GM12878 (cell line): ENCODE data around the gene SCIN. TPM values are rescaled to one million over a fixed set of nuclear protein-coding genes. Genes with fewer than 3 reads are reported as not detected.

ENCODE experiments used
- ATAC-seq: fragments of 200-7000 bp; cut with Tn5 transposase; 3 replicates; pipeline ENCODE4 v1.9.1; 2020; ENCODE audit warnings: mild to moderate bottlenecking, moderate library complexity
- BruUV-seq: library from RNA; stranded (reverse); fragments of 400-500 nt; replicated peaks from 2 replicates; lab custom pipeline; 2021; lab: Mats Ljungman, UMichigan
- CTCF ChIA-PET: fragments of 300-600 bp; sonication (Branson Sonifier 250); formaldehyde crosslinking; extraction: SDS; loops from one replicate; lab custom pipeline; 2021; ENCODE audit warnings: inconsistent platforms; lab: Yijun Ruan, JAX
- POLR2A ChIA-PET: fragments of 350-600 bp; formaldehyde crosslinking; extraction: SDS; loops from one replicate; lab custom pipeline; 2021; ENCODE audit warnings: inconsistent platforms; lab: Charles Lee
- RAD21 ChIA-PET: fragments of 300-600 bp; sonication (Branson Sonifier 250); formaldehyde crosslinking; loops from one replicate; lab custom pipeline; 2023; ENCODE audit warnings: antibody characterized with exemption; ENCODE audit not compliant: unreplicated experiment; lab: Charles Lee
- SMC1A ChIA-PET: fragments of 300-600 bp; sonication (Branson Sonifier 250); formaldehyde crosslinking; loops from one replicate; lab custom pipeline; 2023; ENCODE audit not compliant: unreplicated experiment, uncharacterized antibody; lab: Charles Lee
- DNase-seq: peaks from one replicate; pipeline ENCODE4 v3.0.0-alpha.2; 2011; ENCODE audit warnings: low read depth, low spot score
- FAIRE-seq: peaks from 3 replicates; lab custom pipeline; 2011; peaks lifted over from hg19 to GRCh38; lab: Jason Lieb, UNC
- H2AFZ ChIP-seq: 2 replicates; pipeline ENCODE4 v1.6.0; 2011; ENCODE audit warnings: low read depth, low read length, control low read depth; ENCODE audit not compliant: control insufficient read depth
- H3K27ac ChIP-seq: 2 replicates; pipeline ENCODE4 v1.5.1; 2011; ENCODE audit warnings: control low read depth; ENCODE audit not compliant: control insufficient read depth, insufficient read depth
- H3K27me3 ChIP-seq, 2 experiments: replicated peaks in 1 of 2; 2 replicates each; pipeline versions ENCODE4 v1.6.0 to v1.6.1; 2011; ENCODE audit warnings: low read length in 1 of 2; ENCODE audit not compliant: control insufficient read depth in 2 of 2, insufficient read depth in 2 of 2
- H3K36me3 ChIP-seq, 2 experiments: 2 replicates each; pipeline ENCODE4 v1.5.1; 2011; ENCODE audit warnings: low read length in 1 of 2; ENCODE audit not compliant: control insufficient read depth in 2 of 2, insufficient read depth in 2 of 2
- H3K4me1 ChIP-seq: 2 replicates; pipeline ENCODE4 v1.6.1; 2011; ENCODE audit warnings: mild to moderate bottlenecking, low read length, moderate library complexity, mixed read lengths; ENCODE audit not compliant: control insufficient read depth, insufficient read depth
- H3K4me2 ChIP-seq: 2 replicates; pipeline ENCODE4 v1.6.0; 2011; ENCODE audit warnings: control low read depth; ENCODE audit not compliant: control insufficient read depth, insufficient read depth
- H3K4me3 ChIP-seq: fragments of 200-600 bp; sonication (generic); 2 replicates; pipeline ENCODE4 v1.5.1; 2016
- H3K79me2 ChIP-seq: 2 replicates; pipeline ENCODE4 v1.6.0; 2011; ENCODE audit warnings: low read length; ENCODE audit not compliant: control insufficient read depth, insufficient read depth
- H3K9ac ChIP-seq: 2 replicates; pipeline ENCODE4 v1.8.0; 2011; ENCODE audit warnings: low read length, control low read depth, mixed read lengths; ENCODE audit not compliant: control insufficient read depth, insufficient read depth
- H3K9me3 ChIP-seq: replicated peaks from 3 replicates; pipeline ENCODE4 v1.5.1; 2011; ENCODE audit warnings: mild to moderate bottlenecking, low read length; ENCODE audit not compliant: control insufficient read depth, insufficient read depth
- H4K20me1 ChIP-seq: 2 replicates; pipeline ENCODE4 v1.6.0; 2011; ENCODE audit not compliant: control insufficient read depth, insufficient read depth
- ASH2L ChIP-seq: fragments of 300-600, 200-600 bp; sonication (generic); IDR thresholded peaks from 2 replicates; pipeline ENCODE4 v1.6.1; 2017; ENCODE audit warnings: low read depth, mild to moderate bottlenecking, borderline replicate concordance
- CHD2 ChIP-seq: IDR thresholded peaks from 2 replicates; pipeline ENCODE4 v1.6.1; 2011; ENCODE audit warnings: low read depth, low read length, improper control_type of control experiment, borderline replicate concordance
- E2F4 ChIP-seq: IDR thresholded peaks from 2 replicates; pipeline ENCODE4 v1.6.1; 2012; ENCODE audit warnings: low read depth, low read length, improper control_type of control experiment
- E2F8 ChIP-seq: fragments of 450-650 bp; IDR thresholded peaks from 2 replicates; pipeline ENCODE4 v1.6.1; 2018; ENCODE audit warnings: mild to moderate bottlenecking, low read depth, moderate library complexity; ENCODE audit not compliant: partially characterized antibody
- EED ChIP-seq: sonication (generic); IDR thresholded peaks from 2 replicates; pipeline ENCODE4 v1.6.1; 2016; ENCODE audit warnings: antibody characterized with exemption, low read depth
- FOS ChIP-seq: IDR thresholded peaks from 3 replicates; pipeline ENCODE4 v1.6.1; 2011; ENCODE audit warnings: borderline replicate concordance; ENCODE audit not compliant: insufficient read length; ENCODE audit errors: extremely low read depth
- FOXK2 ChIP-seq: fragments of 450-650 bp; IDR thresholded peaks from 2 replicates; pipeline ENCODE4 v1.6.1; 2017; ENCODE audit warnings: mild to moderate bottlenecking, moderate library complexity
- NBN ChIP-seq: fragments of 450-650 bp; IDR thresholded peaks from 2 replicates; pipeline ENCODE4 v1.6.1; 2016
- PML ChIP-seq: IDR thresholded peaks from 2 replicates; pipeline ENCODE4 v1.6.1; 2012; ENCODE audit warnings: low read length, inconsistent platforms
- RAD51 ChIP-seq: fragments of 450-650 bp; IDR thresholded peaks from 2 replicates; pipeline ENCODE4 v1.6.1; 2016; ENCODE audit warnings: moderate library complexity, mild to moderate bottlenecking, inconsistent platforms
- RELB ChIP-seq: fragments of 450-650 bp; IDR thresholded peaks from 2 replicates; pipeline ENCODE4 v1.6.1; 2017; ENCODE audit warnings: low read depth, mild to moderate bottlenecking, moderate library complexity
- RUNX3 ChIP-seq: IDR thresholded peaks from 2 replicates; pipeline ENCODE4 v1.6.1; 2012; ENCODE audit warnings: low read length, inconsistent platforms
- SP1 ChIP-seq: IDR thresholded peaks from one replicate; pipeline ENCODE4 v1.6.1; 2011; ENCODE audit warnings: low read depth, low read length
- ZNF217 ChIP-seq: fragments of 450-650 bp; IDR thresholded peaks from 2 replicates; pipeline ENCODE4 v1.6.1; 2017; ENCODE audit warnings: antibody characterized with exemption, mild to moderate bottlenecking
- ZNF24 ChIP-seq: fragments of 450-650 bp; IDR thresholded peaks from 2 replicates; pipeline ENCODE4 v1.6.1; 2017; ENCODE audit warnings: antibody characterized with exemption, mild to moderate bottlenecking
- WGBS: methylation state at CpG from one replicate; pipeline ENCODE4 v1.1.6; 2016; ENCODE audit warnings: low lambda C conversion rate; ENCODE audit not compliant: insufficient replicate concordance, insufficient coverage; ENCODE audit errors: missing lambda C conversion rate; 5-methylcytosine and 5-hydroxymethylcytosine counted together
- in situ Hi-C: fragments of 300-500 bp; cut with MboI; formaldehyde crosslinking; loops from 9 replicates; pipeline ENCODE4 v1.14.3; 2018; ENCODE audit warnings: mixed read lengths
- intact Hi-C: fragments of 100-400 bp; cut with micrococcal nuclease; formaldehyde crosslinking; loops from one replicate; pipeline ENCODE4 v1.14.2; 2022; ENCODE audit not compliant: unreplicated experiment
- polyA plus RNA-seq, 11 experiments: library from polyadenylated mRNA; depleted of rRNA in 4 of 11; unstranded in 6 of 11; stranded (reverse) in 5 of 11; fragments of >200 nt; fragmentation: Nextera tagmentation in 4 of 11; fragmentation: Illumina TruSeq in 1 of 11; extraction: Ambion mirVana in 4 of 11; extraction: Trizol in 1 of 11; gene quantifications; 1 replicate in 1 of 11; 2 replicates in 10 of 11; pipeline versions ENCODE4 v1.2.1 to v1.2.3, GENCODE V29; 2011 to 2016; ENCODE audit warnings: inconsistent platforms in 2 of 11, missing spikeins in 2 of 11, low read depth in 1 of 11
- total RNA-seq, 4 experiments: library from RNA; depleted of rRNA in 3 of 4; stranded (reverse); fragments of >200 nt in 3 of 4; fragmentation: Illumina TruSeq in 1 of 4; extraction: Trizol in 1 of 4; gene quantifications; 2 replicates each; pipeline versions ENCODE4 v1.2.1 to v1.2.3, GENCODE V29; 2013 to 2021

SCIN gene
- total and polyA plus RNA-seq, 10 of the 15 experiments (the other 5 are each of a cell fraction or from before 2014, with no cell fraction given), result 0.23 to 2.1 (median 1.0) TPM

GRCh38 chr7:12607134-12607533 is 36.6 kb downstream of the SCIN start (continued):
- TF ChIP-seq E2F4 (no peak), ZNF217 (no peak), RUNX3 (no peak), ZNF24 (no peak), NBN (no peak), ASH2L (no peak), E2F8 (no peak), FOXK2 (no peak), SP1 (no peak), PML (no peak)

GRCh38 chr7:12609561-12609960 is 39.0 kb downstream of the SCIN start:
- POLR2A ChIA-PET, result no interaction called here
- no peak overlapping the region for H3K4me2 ChIP-seq
- H3K4me1 ChIP-seq, result no peaks in the 10 kb centered on the region
- no peak overlapping the region for H2AFZ ChIP-seq
- RAD21 ChIA-PET, result no interaction called here
- SMC1A ChIA-PET, result no interaction called here
- in situ Hi-C loops (no loop called here), intact Hi-C loops (no loop called here)
- no peak overlapping the region for H3K27ac ChIP-seq
- no peaks in the 10 kb centered on the region for H3K27me3 ChIP-seq
- H3K9me3 ChIP-seq, result no peaks in the 10 kb centered on the region
- no peak overlapping the region for H3K9ac ChIP-seq
- H3K4me3 ChIP-seq, result no peak overlapping the region
- WGBS, result 87% methylated on average over 1 of the region's 1 CpG
- no TSS peak for BruUV-seq
- CTCF ChIA-PET, result interaction anchor here (1.7 kb wide), 1 partner anchor 14 kb away, joined by 5 read pairs; no protein-coding TSS in a partner anchor
- FAIRE-seq (no peak), DNase-seq (no peak)
- H3K79me2 ChIP-seq, result no peaks in the 10 kb centered on the region
- H3K36me3 ChIP-seq, result no peaks in the 10 kb centered on the region
- no peak for TF ChIP-seq FOS
- no peak for TF ChIP-seq EED
- TF ChIP-seq RELB, result no peak
- no peak for TF ChIP-seq RAD51
- TF ChIP-seq CHD2, result no peak
- TF ChIP-seq, all 136 proteins: peak for 0
- H4K20me1 ChIP-seq, result no peaks in the 10 kb centered on the region
- no peak for ATAC-seq
